Activated naive CD8-positive, alpha-beta T cell treated with anti-CD3 and anti-CD28 coated beads for 36 hours (primary cell): ENCODE results near the gene SCP2. TPM values are rescaled to one million over a fixed set of nuclear protein-coding genes. Genes with fewer than 3 reads are reported as not detected.

ENCODE experiments used
- DNase-seq: peaks from one replicate; pipeline ENCODE4 v3.0.0; 2021
- H3K27ac Mint-ChIP-seq: one replicate; pipeline ENCODE4 v1.8.0; 2022; ENCODE audit warnings: mild to moderate bottlenecking, moderate library complexity, mixed read lengths
- H3K27me3 Mint-ChIP-seq: one replicate; pipeline ENCODE4 v1.8.0; 2022; ENCODE audit warnings: mild to moderate bottlenecking, mixed read lengths
- H3K36me3 Mint-ChIP-seq: one replicate; pipeline ENCODE4 v1.8.0; 2021; ENCODE audit warnings: mild to moderate bottlenecking, mixed read lengths
- H3K4me1 Mint-ChIP-seq: one replicate; pipeline ENCODE4 v1.8.0; 2021; ENCODE audit warnings: mixed read lengths
- H3K4me3 Mint-ChIP-seq: one replicate; pipeline ENCODE4 v1.8.0; 2022; ENCODE audit warnings: mild to moderate bottlenecking, moderate library complexity, mixed read lengths
- H3K9me3 Mint-ChIP-seq: one replicate; pipeline ENCODE4 v1.8.0; 2022; ENCODE audit warnings: mixed read lengths
- total RNA-seq, 2 experiments: library from RNA; stranded (reverse); gene quantifications; one replicate each; pipeline ENCODE4 v1.2.3, GENCODE V29; 2021

SCP2 gene
- total RNA-seq = 10 to 100 TPM; 63.9 to 66.2 TPM

- Mint-ChIP-seq H3K36me3 (peaks cover 6% of the 10 kb centered on the region), H3K9me3 (no peaks in the 10 kb centered on the region), H3K27ac (peak within 1 kb of the TSS; percentile 29), H3K27me3 (no peaks in the 10 kb centered on the region), H3K4me1 (peaks cover 9% of the 10 kb centered on the region), H3K4me3 (peak within 1 kb of the TSS; percentile 83)
- DNase-seq = peak; percentile 77
These were observed at the start of gene SCP2 for GRCh38 chr1:52927212-52928014. Gene SCP2 (plus strand): TSS chr1:52927276. CDS start chr1:52927397, 121 bp downstream.

- Mint-ChIP-seq H3K4me3 (no peak overlapping the region), H3K9me3 (no peaks in the 10 kb centered on the region), H3K36me3 (no peaks in the 10 kb centered on the region), H3K27ac (no peak overlapping the region), H3K4me1 (no peaks in the 10 kb centered on the region), H3K27me3 (no peaks in the 10 kb centered on the region)
- DNase-seq = no peak
These were observed 49.5 kb upstream of the SCP2 start for GRCh38 chr1:52877554-52877953.

GRCh38 chr1:52880206-52880605, 46.9 kb upstream of the SCP2 start:
- Mint-ChIP-seq H3K36me3 (peaks cover 1% of the 10 kb centered on the region), H3K27me3 (no peaks in the 10 kb centered on the region), H3K27ac (no peak overlapping the region), H3K4me1 (no peaks in the 10 kb centered on the region), H3K9me3 (peaks cover 2% of the 10 kb centered on the region), H3K4me3 (no peak overlapping the region)
- no peak for DNase-seq

GRCh38 chr1:52887483-52887882, 39.6 kb upstream of the SCP2 start:
- Mint-ChIP-seq H3K9me3 (peaks cover 2% of the 10 kb centered on the region), H3K4me1 (no peaks in the 10 kb centered on the region), H3K36me3 (peaks cover 1% of the 10 kb centered on the region), H3K27ac (no peak overlapping the region), H3K4me3 (no peak overlapping the region), H3K27me3 (no peaks in the 10 kb centered on the region)
- no peak for DNase-seq

DNA sequence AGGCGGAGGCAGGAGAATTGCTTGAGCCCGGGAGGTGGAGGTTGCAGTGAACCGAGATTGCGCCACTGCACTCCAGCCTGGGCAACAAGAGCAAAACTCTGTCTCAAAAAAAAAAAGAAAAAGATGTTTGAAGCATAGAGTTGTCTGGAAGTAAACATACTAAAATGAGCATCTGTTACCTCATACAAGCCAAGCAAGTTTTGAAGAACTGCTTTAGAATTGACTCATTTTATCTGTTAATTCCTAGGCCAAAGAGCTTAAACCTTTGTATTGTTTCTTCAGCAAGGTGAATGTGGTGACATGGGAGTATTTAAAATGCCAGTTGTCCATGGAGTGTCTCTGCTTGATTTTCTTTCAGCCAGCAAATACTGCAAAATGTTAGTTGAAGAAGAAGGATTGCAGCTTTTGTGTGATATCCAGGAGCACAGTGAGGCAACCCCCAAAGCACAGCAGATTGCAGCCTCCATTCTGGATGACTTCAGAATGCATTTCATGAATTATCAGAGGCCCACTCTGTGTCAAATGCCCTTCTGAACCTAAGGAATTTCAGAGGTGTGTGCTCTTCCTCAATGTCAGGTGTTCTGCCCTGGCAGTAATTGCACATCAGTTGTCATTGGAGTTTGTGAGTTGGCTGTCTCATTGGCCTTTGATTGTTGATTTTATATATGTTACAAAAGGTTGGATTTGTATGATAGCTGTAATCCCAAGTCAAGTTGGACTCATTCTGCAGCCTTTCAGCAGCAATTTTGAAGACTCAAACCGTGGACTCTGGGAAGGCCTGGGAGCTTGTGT, 34.5 kb upstream of the SCP2 start:
- H3K4me1 Mint-ChIP-seq = no peaks in the 10 kb centered on the region
- no peaks in the 10 kb centered on the region for H3K36me3 Mint-ChIP-seq
- no peak overlapping the region for H3K27ac Mint-ChIP-seq
- H3K9me3 Mint-ChIP-seq = no peaks in the 10 kb centered on the region
- H3K27me3 Mint-ChIP-seq = no peaks in the 10 kb centered on the region
- no peak for DNase-seq
- no peak overlapping the region for H3K4me3 Mint-ChIP-seq

GRCh38 chr1:52899445-52899894, 27.6 kb upstream of the SCP2 start:
- no peaks in the 10 kb centered on the region for H3K9me3 Mint-ChIP-seq

GRCh38 chr1:52900402-52900801, 26.7 kb upstream of the SCP2 start:
- no peaks in the 10 kb centered on the region for H3K27me3 Mint-ChIP-seq
- H3K4me3 Mint-ChIP-seq = no peak overlapping the region
- H3K9me3 Mint-ChIP-seq = no peaks in the 10 kb centered on the region
- H3K4me1 Mint-ChIP-seq = peaks cover 3% of the 10 kb centered on the region
- no peaks in the 10 kb centered on the region for H3K36me3 Mint-ChIP-seq
- no peak for DNase-seq
- no peak overlapping the region for H3K27ac Mint-ChIP-seq

More at GRCh38 chr1:52899445-52899894, 27.6 kb upstream of the SCP2 start:
- H3K27ac Mint-ChIP-seq = no peak overlapping the region
- H3K4me3 Mint-ChIP-seq = no peak overlapping the region
- DNase-seq = no peak
- no peaks in the 10 kb centered on the region for H3K4me1 Mint-ChIP-seq
- H3K27me3 Mint-ChIP-seq = no peaks in the 10 kb centered on the region
- no peaks in the 10 kb centered on the region for H3K36me3 Mint-ChIP-seq

- Mint-ChIP-seq H3K27me3 (no peaks in the 10 kb centered on the region), H3K9me3 (no peaks in the 10 kb centered on the region), H3K36me3 (no peaks in the 10 kb centered on the region), H3K4me1 (peaks cover 3% of the 10 kb centered on the region), H3K27ac (no peak overlapping the region), H3K4me3 (no peak overlapping the region)
- no peak for DNase-seq
These were observed 25.7 kb upstream of the SCP2 start for GRCh38 chr1:52901384-52901783.

DNA sequence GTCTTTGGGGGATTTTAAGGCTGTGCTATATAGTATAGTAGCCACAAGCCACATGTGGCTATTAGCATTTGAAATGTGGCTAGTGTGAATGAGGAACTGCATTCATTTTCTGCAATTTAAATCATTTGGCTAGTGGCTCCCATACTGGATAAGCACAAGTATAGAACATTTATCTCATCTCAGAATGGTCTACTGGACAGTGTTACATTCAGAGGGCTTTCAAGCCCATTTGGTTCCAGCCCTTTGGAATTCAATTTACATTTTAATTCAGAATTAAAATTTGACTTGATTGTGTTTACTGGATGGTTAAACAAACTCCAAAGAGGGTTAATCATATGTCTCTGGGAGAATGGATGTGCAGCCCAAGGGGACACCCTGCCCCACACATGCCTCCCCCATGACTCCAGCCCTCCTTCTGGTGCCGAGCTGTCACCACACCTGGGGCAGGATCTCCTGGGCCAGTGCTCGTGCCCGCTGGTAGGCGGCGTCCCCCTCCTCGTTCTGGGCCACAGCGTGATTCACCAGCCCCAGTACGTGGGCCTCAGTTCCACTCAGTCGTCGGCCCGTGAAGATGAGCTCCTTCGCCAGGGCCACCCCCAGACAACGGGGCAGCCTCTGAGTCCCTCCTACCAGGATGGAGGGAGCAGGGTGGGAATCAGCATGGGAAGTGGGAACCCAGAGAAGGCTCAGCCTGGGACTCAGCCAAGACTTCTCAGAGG, 22.7 kb upstream of the SCP2 start:
- Mint-ChIP-seq H3K4me1 (peaks cover 3% of the 10 kb centered on the region), H3K27ac (no peak overlapping the region), H3K36me3 (no peaks in the 10 kb centered on the region), H3K27me3 (no peaks in the 10 kb centered on the region), H3K4me3 (no peak overlapping the region), H3K9me3 (no peaks in the 10 kb centered on the region)
- no peak for DNase-seq

DNA sequence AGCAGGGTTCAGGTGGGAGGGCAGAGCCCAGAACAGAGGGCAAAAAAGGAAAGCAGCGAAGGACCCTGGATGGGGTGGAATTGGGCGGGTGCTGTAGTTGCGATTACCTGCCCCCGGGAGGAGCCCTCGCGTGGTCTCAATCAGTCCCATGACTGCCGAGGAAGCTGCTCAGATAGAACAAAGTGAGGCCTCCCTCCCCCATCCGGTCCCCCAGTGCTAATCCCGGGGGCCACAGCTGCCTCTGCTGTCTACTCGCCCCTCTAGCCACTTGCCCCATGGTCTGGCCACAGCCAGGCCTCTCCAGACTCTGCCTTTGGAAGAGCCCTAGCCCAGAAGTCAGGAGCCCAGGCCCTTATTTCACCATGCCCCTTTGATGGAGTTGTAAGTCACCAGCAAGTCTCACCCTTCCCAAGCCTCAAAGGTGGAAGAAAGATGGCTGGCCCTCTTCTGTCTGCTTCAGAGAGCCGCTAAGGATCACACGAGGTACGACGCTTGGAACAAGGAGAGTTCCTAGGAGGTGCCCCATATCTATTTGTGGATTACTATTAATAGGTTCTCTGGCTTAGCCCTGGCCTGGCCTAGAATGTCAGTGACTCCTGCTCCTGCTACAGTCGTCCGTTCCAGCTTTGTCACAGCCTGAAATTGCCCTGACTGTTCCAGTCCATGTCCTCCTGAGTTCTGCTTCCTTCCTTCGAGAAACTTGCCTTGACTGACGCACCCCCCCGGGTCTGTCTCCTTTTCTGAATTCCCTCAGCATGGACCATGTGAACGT, 22.0 kb upstream of the SCP2 start:
- Mint-ChIP-seq H3K27me3 (no peaks in the 10 kb centered on the region), H3K27ac (no peak overlapping the region), H3K36me3 (no peaks in the 10 kb centered on the region), H3K4me3 (no peak overlapping the region), H3K4me1 (peaks cover 3% of the 10 kb centered on the region), H3K9me3 (no peaks in the 10 kb centered on the region)
- peak; percentile 44 for DNase-seq

DNA sequence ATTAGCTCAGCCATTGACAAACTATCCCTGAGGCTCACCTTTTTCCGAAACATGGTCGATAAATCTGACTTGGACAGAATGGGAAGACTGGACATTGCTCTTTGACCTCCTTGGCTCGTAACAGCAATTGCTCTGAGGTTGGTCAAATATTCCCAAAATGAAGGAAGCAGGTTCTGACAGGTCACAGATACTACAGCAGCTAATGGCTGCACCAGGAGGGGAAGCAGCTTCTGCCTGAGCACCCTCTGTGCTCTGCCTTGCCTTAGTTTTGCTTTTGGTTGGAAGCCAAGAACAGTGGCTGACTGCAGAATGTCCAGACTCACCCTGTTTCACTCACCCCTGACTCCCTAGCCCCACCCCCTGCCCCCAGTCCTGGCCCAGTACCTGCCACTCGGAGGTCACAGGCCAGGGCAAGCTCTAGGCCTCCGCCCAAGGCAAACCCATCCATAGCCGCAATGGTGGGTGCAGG, 20.9 kb upstream of the SCP2 start:
- no peak for DNase-seq
- Mint-ChIP-seq H3K9me3 (no peaks in the 10 kb centered on the region), H3K27ac (no peak overlapping the region), H3K27me3 (no peaks in the 10 kb centered on the region), H3K4me3 (no peak overlapping the region), H3K36me3 (no peaks in the 10 kb centered on the region), H3K4me1 (peaks cover 3% of the 10 kb centered on the region)

DNA sequence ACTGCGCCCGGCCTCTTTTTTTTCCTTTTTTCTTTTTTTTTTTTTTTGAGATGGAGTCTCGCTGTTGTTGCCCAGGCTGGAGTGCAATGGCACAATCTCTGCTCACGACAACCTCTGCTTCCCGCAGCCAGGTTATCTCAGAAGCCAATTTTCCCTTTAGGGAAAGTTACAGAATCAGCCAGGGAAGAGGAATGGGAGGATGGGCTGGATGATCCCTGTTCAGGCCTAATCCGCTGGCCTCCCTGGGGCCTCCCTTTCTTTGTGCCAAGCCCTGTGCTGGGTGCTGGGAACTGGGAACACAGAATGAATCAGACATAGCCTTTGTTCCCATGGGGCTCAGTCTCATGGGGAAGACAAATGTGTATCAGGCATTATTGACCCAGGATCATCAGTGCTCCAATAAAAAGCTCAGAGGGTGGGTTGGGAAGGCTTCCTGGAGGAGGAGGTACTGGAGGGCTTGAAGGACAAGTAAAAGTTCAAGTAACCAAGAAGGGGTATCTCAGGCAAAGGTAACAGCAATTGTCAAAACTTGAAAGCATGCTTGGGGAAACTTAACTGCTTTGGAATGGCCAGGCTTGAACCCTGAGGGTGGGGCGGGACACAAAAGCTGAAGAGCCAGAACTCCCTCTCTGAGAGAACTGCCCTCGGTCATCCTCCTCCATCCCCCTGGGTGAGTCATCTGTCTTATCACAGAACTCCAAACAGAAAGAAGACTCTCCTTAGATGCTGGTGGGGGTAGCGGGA, 19.8 kb upstream of the SCP2 start:
- H3K4me1 Mint-ChIP-seq = peaks cover 3% of the 10 kb centered on the region
- no peaks in the 10 kb centered on the region for H3K27me3 Mint-ChIP-seq
- DNase-seq = no peak
- H3K9me3 Mint-ChIP-seq = no peaks in the 10 kb centered on the region
- no peaks in the 10 kb centered on the region for H3K36me3 Mint-ChIP-seq
- H3K4me3 Mint-ChIP-seq = no peak overlapping the region
- no peak overlapping the region for H3K27ac Mint-ChIP-seq

DNA sequence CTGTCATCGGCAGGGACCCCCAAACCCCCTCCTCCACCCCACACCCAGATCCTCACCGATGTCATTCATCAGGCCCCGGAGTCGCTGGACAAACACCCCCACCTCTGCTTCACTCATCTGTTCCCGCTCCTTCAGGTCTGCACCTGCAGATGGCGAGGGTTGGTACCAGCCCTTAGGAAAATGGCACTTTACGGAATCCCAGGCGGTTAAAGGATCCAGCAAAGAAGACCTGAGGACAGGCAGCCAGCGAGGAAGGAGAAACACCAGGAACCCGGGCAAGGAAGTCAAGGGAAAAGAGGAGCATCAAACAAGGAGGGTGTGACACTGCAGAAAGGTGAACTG, 19.3 kb upstream of the SCP2 start:
- no peak for DNase-seq
- Mint-ChIP-seq H3K4me3 (no peak overlapping the region), H3K36me3 (no peaks in the 10 kb centered on the region), H3K27me3 (no peaks in the 10 kb centered on the region), H3K4me1 (peaks cover 3% of the 10 kb centered on the region), H3K9me3 (no peaks in the 10 kb centered on the region), H3K27ac (no peak overlapping the region)

- H3K4me3 Mint-ChIP-seq = no peak overlapping the region
- DNase-seq = no peak
These were observed 15.5 kb upstream of the SCP2 start for GRCh38 chr1:52911541-52911940.

More at GRCh38 chr1:52911541-52911940, 15.5 kb upstream of the SCP2 start:
- Mint-ChIP-seq H3K27me3 (no peaks in the 10 kb centered on the region), H3K27ac (no peak overlapping the region), H3K4me1 (no peaks in the 10 kb centered on the region), H3K9me3 (no peaks in the 10 kb centered on the region), H3K36me3 (no peaks in the 10 kb centered on the region)
